Activated CD4-positive, alpha-beta T cell treated with anti-CD3 and anti-CD28 coated beads for 4 hours (primary cell): ENCODE results near the gene RNF157.
"Not testable (repeated sequence)": the region's sequence is repeated elsewhere in the genome, so short reads cannot be mapped to it uniquely, and the experiment has no call there.

Source experiments
- DNase-seq, 2 donors: peaks; one replicate each; pipeline ENCODE4 v3.0.0-alpha.2; 2020

The RNF157 gene

DNA sequence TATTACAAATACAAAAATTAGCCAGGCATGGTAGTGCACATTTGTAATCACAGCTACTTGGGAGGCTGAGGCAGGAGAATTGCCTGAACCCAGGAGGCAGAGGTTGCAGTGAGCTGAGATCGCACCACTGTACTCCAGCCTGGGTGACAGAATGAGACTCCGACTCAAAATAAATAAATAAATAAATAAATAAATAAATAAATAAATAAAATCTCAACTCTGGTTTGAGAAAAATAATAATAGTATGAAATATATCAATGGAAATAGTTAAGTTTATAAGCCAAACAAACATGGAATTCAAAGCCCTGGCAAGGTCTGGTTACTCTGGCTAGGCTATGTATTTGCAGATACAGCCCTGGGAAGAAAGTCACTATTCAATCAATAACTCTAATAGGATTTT, 53.5 kb downstream of the RNF157 start:
- DNase-seq, result not testable (repeated sequence)

DNA sequence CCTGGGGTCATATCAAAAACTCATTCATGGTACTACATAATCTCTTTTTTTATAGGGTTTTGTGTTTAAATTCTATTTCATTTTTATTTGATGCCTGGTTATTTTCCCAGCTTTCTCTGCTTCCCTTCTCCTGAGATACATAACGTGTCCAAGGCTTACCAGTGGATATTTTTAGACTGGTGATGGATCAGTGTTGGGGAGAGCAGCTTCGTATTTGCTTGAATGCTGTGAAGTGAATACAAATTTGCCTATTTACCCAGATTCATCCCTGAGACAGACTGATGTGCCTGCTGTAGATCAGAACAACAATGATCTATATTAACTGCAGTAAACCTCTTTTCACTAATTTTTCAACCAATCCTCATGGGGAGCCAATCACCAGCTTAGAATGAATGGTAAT, 56.0 kb downstream of the RNF157 start:
- no peak for DNase-seq

- DNase-seq, result peak; percentile 87 to 98
These were observed 58.1 kb downstream of the RNF157 start for GRCh38 chr17:76182016-76182764.

DNA sequence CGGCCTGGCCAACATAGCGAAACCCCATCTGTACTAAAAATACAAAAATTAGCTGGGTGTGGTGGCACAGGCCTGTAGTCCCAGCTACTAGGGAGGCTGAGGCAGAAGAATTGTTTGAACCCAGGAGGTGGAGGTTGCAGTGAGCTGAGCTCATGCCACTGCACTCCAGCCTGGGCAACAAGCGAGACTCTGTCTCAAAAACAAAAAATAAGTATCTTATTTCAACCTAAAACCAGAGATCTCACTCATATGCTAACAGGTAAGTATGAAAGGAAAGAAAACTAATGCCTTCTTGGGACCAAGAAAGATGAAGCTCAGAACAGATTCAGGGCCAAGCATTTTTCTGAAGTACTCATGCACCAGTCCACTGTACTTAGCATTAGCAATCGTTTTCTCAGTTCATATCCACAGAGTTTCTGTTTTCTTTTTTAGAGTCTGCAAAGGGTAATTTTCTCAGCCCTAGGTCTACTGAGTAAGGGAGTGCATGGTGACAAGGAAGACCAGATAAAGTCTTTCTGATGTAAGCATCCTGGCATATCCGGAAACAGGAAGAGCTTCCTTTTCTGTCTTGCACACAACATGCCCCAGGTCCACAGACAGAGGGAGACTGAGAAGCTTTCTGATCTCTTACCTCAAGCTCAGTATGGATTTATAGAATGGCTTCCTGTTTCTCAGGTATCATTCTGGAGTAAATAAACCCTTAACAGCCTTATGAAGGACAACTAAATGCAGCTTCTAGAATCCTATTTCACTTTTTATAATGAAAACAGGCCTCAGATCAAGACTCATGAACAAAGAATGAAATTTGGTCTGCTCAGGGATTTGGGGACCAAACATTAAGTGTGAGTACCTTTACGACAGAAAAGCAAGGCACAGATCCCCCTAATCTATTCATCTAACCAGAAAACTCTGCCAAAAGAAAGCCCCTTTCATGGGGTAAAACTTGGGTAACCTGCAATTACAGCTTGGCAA, 60.5 kb downstream of the RNF157 start:
- DNase-seq, result peak; percentile 34 to 35

- no peak for DNase-seq
These were observed 62.2 kb downstream of the RNF157 start for GRCh38 chr17:76178124-76178523.

DNA sequence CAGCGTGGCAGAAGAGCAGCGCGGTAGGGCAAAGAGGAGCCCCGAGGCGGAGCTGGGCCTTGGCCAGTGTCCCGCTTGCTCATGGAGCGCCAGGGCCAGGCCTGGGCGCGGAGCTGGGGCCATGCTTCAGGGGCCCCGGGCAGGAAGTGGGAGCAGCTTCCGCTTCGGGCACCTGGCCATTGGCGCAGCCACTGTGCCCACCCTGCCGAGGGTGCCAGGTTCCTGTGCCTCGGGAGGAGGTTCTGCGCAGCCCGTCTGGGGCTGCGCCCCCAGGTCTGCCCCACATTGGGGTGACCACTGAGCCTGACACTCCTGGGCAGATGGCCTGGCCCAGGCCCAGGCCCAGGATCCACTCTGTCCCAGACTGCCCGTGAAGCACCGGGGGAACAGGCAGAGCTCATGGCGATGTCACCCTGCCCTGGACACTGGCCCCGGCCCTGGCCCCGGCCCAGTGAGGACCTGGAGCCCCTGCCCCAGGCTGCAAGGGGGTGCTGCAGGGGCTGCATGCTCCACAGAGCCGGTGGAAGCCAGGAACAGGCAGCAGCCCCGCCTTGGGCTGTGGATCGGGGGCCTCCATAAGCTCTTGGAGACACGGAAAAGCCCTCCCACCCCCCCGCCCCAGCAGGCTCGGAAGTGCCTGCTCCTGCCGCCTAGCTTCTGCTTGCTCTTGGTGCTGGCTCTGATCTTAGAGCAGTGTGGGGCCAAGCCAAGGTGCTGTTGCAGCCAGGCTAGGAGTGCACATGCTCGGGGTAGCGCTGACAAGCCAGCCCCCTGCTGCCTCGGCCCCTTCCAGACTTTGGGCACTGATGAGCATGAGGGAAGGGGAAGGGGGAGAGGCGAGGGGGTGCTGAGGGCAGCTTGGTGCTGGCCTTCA, 63.4 kb downstream of the RNF157 start:
- no peak for DNase-seq

DNA sequence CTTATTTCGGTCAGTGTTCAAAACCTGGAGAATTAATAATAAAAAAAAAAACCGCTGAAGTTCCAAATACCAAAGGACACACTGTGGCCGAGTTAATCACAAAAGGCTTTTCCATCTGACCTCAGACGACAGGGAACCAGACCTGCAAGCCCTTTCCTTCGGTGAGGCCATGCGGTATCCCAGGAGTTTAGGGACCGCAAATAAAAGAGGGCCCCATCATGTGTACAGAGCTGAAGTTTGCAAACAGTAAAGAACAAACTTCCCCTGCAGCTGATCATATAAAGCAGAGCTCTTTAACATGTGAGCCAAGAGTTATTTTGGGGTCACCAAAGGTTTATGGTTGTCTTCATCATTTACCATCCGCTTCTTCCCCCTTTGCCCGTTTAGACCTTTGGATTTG, 66.3 kb downstream of the RNF157 start:
- DNase-seq, result no peak

GRCh38 chr17:76173474-76173873, 66.8 kb downstream of the RNF157 start:
- no peak for DNase-seq

GRCh38 chr17:76171706-76172105, 68.6 kb downstream of the RNF157 start:
- DNase-seq, result no peak

DNA sequence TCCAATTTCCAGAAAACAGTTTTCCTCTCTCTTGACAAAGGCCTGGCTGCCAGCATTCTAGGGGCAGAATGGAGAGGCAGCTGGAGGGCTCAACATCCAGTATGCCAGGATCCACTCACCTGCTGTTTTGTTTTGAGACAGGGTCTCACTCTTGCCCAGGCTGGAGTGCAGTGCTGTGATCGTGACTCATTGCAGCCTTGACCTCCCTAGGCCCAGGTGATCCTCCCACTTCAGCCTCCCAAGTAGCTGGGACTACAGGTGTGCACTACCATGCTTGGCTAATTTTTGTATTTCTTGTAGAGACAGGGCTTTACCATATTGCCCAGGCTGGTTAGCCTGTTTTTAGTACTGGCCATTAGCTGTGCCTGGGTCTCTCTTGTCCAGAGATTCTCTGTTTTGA, 70.2 kb downstream of the RNF157 start:
- DNase-seq, result no peak

GRCh38 chr17:76166906-76167305, 73.4 kb downstream of the RNF157 start:
- no peak for DNase-seq

- DNase-seq, result no peak
These were observed 74.1 kb downstream of the RNF157 start for GRCh38 chr17:76166168-76166567.

- no peak for DNase-seq
These were observed 76.0 kb downstream of the RNF157 start for GRCh38 chr17:76164331-76164730.

DNA sequence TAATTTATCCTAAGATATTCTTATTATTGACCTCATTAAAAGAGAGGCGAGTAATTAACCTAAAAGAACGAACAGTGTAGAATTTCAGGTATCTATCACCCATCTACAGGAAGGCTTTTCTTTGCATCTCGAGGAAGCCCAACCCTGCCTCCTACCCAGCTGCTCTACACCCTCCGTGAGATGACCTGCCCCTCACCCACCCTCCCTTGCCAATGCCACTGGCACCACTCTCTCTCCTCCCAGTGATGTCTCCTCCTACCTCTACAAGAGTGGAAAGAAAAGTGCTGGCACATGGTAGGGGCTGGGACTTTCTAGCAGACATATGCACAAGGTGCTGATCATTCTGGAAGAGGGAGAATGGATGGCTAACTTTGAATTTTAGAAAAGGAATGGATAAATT, 76.4 kb downstream of the RNF157 start:
- no peak for DNase-seq

DNA sequence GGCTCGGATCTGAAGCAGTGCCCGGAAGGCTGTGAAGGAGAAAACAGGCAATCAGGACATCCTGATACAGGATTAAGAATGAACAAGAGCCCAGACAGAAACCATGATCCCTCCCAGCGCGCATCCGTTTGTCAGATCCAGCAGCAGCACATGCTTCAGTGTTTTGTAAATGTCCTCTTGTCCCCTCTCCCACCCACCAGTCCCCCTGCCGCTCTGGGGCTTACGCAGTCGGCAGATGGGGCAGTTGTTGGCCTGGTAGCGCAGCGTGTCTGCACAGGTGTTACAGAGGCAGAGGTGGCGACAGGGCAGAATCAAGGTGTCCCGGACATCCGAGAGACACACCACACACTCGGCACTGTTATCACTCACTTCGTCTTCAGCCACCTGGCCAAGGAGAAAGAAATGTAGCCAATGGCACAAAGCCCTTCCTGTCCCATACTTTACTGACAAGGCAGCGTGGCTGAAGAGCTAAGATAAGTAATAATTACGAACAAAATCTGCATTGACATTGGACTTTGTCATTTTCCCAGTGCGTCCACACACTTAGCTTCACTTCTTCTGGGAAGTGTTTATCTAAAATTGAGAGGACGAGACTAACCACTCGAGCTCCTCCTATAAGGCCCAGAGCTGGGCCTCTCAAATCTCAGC, 78.5 kb downstream of the RNF157 start:
- DNase-seq, result no peak

- no peak for DNase-seq
These were observed 79.3 kb downstream of the RNF157 start for GRCh38 chr17:76160896-76161528.

GRCh38 chr17:76159157-76159556, 81.1 kb downstream of the RNF157 start:
- no peak for DNase-seq

DNA sequence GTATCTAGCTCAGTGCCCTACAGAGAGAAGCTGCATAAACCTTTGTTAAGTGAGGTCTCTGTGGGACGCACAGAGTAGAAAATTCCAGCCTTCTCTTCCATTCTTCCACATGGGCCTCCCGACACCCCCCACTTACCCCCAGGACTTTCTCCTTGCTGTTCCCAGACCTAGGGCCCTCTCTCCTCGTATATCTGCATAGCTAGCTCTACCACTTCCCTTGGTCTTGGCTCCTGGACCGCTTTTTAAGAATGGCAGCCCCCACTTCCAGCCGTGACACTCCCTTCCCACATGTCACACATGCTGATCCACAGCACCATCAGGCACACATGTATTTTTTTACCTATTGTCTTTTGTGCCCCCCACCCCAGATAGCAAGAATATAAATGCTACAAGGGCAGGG, 82.5 kb downstream of the RNF157 start:
- no peak for DNase-seq

DNA sequence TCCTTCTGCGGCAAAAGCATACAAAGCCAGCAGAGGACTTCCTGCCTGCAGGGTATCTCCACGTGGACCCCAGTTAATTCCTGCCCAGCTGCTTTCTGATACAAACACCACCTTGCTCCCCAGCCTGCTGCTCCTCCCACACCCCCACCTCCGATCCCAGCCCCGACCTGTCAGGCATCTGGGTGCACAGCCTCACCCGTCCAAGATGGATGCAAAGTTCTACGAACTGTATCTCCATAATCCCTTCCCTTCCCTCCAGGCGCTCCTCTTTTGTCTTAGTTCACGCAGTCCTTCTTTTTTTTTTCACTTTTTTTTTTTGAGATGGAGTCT, 83.7 kb downstream of the RNF157 start:
- no peak for DNase-seq

DNA sequence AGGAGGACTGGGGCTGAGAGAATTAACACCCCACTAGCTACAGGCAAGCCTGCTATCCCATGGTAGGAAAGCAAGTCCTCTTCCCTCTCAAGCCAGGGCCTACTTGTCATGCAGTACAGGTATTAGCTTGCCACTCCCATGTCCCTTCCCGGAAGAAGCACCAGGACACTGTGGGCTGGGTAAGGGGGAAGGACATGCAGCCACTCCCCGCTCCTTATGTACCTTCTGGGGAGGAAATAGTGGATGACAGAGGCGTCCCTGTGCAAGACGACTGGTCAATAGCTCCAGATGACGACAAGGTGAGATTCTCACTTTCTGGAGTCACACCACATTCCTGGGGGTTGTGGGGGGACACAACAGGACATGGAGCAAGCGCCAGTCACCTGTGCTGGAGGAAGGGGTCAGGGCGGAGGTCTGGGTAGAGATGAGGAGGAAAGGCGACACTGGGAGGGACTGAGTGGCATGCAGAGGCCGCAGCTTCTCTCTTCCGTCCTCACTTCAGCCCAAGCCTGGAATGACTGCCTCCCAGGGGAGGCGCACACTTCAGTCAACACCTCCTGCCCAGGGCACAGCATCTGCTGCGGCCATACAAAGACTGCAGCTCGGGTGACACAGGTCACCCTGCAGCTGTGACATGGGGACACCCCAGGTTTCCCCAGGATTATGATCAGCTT, 84.2 kb downstream of the RNF157 start:
- DNase-seq, result no peak
